GM20000 (cell line): ENCODE results near the gene TNFSF13.

ENCODE experiments used
- DNase-seq: peaks from one replicate; pipeline ENCODE4 v3.0.0; 2012; ENCODE audit warnings: low spot score
- CTCF ChIP-seq: IDR thresholded peaks from 2 replicates; pipeline ENCODE4 v1.5.1; 2012; ENCODE audit warnings: mild to moderate bottlenecking, control low read depth; ENCODE audit errors: extremely low read depth, missing control alignments

Gene TNFSF13

GRCh38 chr17:7575959-7576358, 17.4 kb downstream of the TNFSF13 start:
- TF ChIP-seq CTCF = no peak

GRCh38 chr17:7576432-7576937, 17.9 kb downstream of the TNFSF13 start:
- DNase-seq = no peak
- TF ChIP-seq CTCF = no peak

More at GRCh38 chr17:7575959-7576358, 17.4 kb downstream of the TNFSF13 start:
- DNase-seq = no peak

GRCh38 chr17:7577327-7578199, 19.0 kb downstream of the TNFSF13 start:
- no peak for DNase-seq
- TF ChIP-seq CTCF = no peak

GRCh38 chr17:7579001-7579833, 20.7 kb downstream of the TNFSF13 start, which contains the start of gene CD68:
CD68 (plus strand) TSS chr17:7579638; CDS start chr17:7579678, 40 bp downstream.
- DNase-seq = peak; percentile 84
- no peak for TF ChIP-seq CTCF

GRCh38 chr17:7579834-7580603, 21.5 kb downstream of the TNFSF13 start:
- no peak for TF ChIP-seq CTCF
- DNase-seq = no peak

- TF ChIP-seq CTCF = no peak
- peak; percentile 5 for DNase-seq
Measured at GRCh38 chr17:7580604-7581575, 22.3 kb downstream of the TNFSF13 start.
